ENCODE results near the gene SMAD4. TPM values are rescaled to one million over a fixed set of nuclear protein-coding genes. Genes with fewer than 3 reads are reported as not detected.

The SMAD4 gene
- total RNA-seq, 1 experiment from 2014 or later = 48.8 TPM

GRCh38 chr18:51120809-51121596 is 91.0 kb downstream of the SMAD4 start:
- BruUV-seq (replicated peaks) = no TSS peak
- CTCF ChIA-PET = no interaction called here
- H3K27me3 ChIP-seq (replicated peaks; ENCODE audit: control insufficient read depth, insufficient read depth, low read length) = no peaks in the 10 kb centered on the region
- POLR2A ChIA-PET = no interaction called here
- no peak overlapping the region for H3K4me3 ChIP-seq (ENCODE audit: low read depth, low read length)
- no peaks in the 10 kb centered on the region for H3K4me1 ChIP-seq
- intact Hi-C loops (cut with micrococcal nuclease; ENCODE audit: unreplicated experiment) = no loop called here
- Mint-ChIP-seq H3K27ac (ENCODE audit: unreplicated experiment) (no peak overlapping the region), H3K4me1 (ENCODE audit: low read depth, unreplicated experiment) (no peaks in the 10 kb centered on the region), H3K36me3 (ENCODE audit: insufficient read depth, unreplicated experiment) (no peaks in the 10 kb centered on the region), H3K4me3 (ENCODE audit: unreplicated experiment) (no peak overlapping the region), H3K27me3 (ENCODE audit: insufficient read depth, unreplicated experiment) (no peaks in the 10 kb centered on the region), H3K9me3 (ENCODE audit: unreplicated experiment) (no peaks in the 10 kb centered on the region)
- no peak for DNase-seq
- no peaks in the 10 kb centered on the region for H3K9me3 ChIP-seq
- no peak for TF ChIP-seq CTCF (IDR thresholded peaks at IDR 0.05; ENCODE audit: insufficient read depth in 1 of 2, low read depth in 1 of 2, low read length in 1 of 2, severe bottlenecking in 1 of 2, unreplicated experiment in 1 of 2)
- no peaks in the 10 kb centered on the region for H3K36me3 ChIP-seq (ENCODE audit: control insufficient read depth, insufficient read depth, low read length)

DNA sequence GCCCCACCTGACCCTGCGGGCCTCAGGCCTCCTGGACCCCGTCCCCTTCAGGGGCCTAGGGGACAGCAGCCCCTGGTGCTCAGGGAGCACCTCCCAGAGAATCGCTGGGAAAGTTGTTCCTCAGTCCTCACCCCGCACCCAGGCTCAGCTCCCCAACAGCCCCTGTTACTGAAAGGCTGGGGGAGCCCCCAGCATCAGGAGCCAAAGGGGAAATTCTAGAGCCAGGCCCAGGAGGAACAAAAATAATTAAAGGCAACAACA is 91.5 kb downstream of the SMAD4 start:
- Mint-ChIP-seq H3K4me3 (ENCODE audit: unreplicated experiment) (no peak overlapping the region), H3K27ac (ENCODE audit: unreplicated experiment) (no peak overlapping the region), H3K27me3 (ENCODE audit: insufficient read depth, unreplicated experiment) (no peaks in the 10 kb centered on the region), H3K9me3 (ENCODE audit: unreplicated experiment) (no peaks in the 10 kb centered on the region), H3K4me1 (ENCODE audit: low read depth, unreplicated experiment) (no peaks in the 10 kb centered on the region), H3K36me3 (ENCODE audit: insufficient read depth, unreplicated experiment) (no peaks in the 10 kb centered on the region)
- intact Hi-C loops (cut with micrococcal nuclease; ENCODE audit: unreplicated experiment) = no loop called here
- ChIA-PET POLR2A (no interaction called here), CTCF (no interaction called here)
- no peak for TF ChIP-seq CTCF (IDR thresholded peaks at IDR 0.05; ENCODE audit: insufficient read depth in 1 of 2, low read depth in 1 of 2, low read length in 1 of 2, severe bottlenecking in 1 of 2, unreplicated experiment in 1 of 2)
- Histone ChIP-seq H3K4me3 (ENCODE audit: low read depth, low read length) (no peak overlapping the region), H3K36me3 (ENCODE audit: control insufficient read depth, insufficient read depth, low read length) (no peaks in the 10 kb centered on the region), H3K4me1 (no peaks in the 10 kb centered on the region), H3K9me3 (no peaks in the 10 kb centered on the region), H3K27me3 (replicated peaks; ENCODE audit: control insufficient read depth, insufficient read depth, low read length) (no peaks in the 10 kb centered on the region)
- no peak for DNase-seq
- BruUV-seq (replicated peaks) = no TSS peak

DNA sequence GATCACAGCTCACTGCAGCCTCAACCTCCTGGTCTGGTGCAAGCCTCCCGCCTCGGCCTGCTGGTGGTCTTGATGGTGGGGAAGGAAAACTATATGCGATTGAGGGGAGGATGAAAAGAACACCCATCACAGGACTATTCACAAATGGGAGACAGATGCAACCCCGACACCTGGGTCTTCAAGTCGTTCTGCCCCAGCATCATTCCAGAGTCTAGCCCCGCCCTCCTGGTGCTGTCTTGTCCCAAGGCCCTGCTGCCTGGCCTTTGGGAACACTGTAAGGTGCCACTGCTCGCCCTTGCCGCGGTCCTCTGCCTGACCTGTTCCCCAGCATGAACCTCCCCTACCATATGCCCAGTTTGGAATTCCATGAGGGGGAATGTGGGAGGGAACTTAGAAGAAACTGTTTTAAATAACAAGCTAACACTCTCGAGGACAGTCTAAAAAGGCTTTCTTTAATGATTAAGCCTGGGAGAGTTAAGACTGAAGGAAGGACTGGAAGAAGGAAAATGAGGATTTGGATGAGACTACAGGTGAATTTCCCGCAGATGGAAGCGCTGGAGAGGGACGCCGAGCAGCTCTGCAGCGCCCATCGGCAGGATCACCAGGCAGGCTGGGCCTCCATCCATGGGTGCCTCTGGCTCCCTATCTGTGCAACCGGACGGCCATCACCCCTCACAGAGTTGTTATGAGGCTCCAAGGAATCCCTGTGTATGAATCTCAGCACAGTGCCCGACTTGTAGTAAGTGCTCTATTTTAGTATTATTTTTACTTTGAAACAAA is 92.4 kb downstream of the SMAD4 start:
- Histone ChIP-seq H3K4me1 (no peaks in the 10 kb centered on the region), H3K9me3 (no peaks in the 10 kb centered on the region), H3K4me3 (ENCODE audit: low read depth, low read length) (no peak overlapping the region), H3K36me3 (ENCODE audit: control insufficient read depth, insufficient read depth, low read length) (no peaks in the 10 kb centered on the region), H3K27me3 (replicated peaks; ENCODE audit: control insufficient read depth, insufficient read depth, low read length) (no peaks in the 10 kb centered on the region)
- no peak for TF ChIP-seq CTCF (IDR thresholded peaks at IDR 0.05; ENCODE audit: insufficient read depth in 1 of 2, low read depth in 1 of 2, low read length in 1 of 2, severe bottlenecking in 1 of 2, unreplicated experiment in 1 of 2)
- Mint-ChIP-seq H3K4me1 (ENCODE audit: low read depth, unreplicated experiment) (no peaks in the 10 kb centered on the region), H3K27ac (ENCODE audit: unreplicated experiment) (no peak overlapping the region), H3K9me3 (ENCODE audit: unreplicated experiment) (no peaks in the 10 kb centered on the region), H3K4me3 (ENCODE audit: unreplicated experiment) (no peak overlapping the region), H3K27me3 (ENCODE audit: insufficient read depth, unreplicated experiment) (no peaks in the 10 kb centered on the region), H3K36me3 (ENCODE audit: insufficient read depth, unreplicated experiment) (no peaks in the 10 kb centered on the region)
- BruUV-seq (replicated peaks) = no TSS peak
- ChIA-PET CTCF (no interaction called here), POLR2A (no interaction called here)
- intact Hi-C loops (cut with micrococcal nuclease; ENCODE audit: unreplicated experiment) = no loop called here
- DNase-seq = no peak

Data from Caco-2 (cell line).